H9 (cell line): ENCODE data around the gene CAPSL. TPM values are rescaled to one million over a fixed set of nuclear protein-coding genes. Genes with fewer than 3 reads are reported as not detected.

Experiments
- DNase-seq: peaks from one replicate; pipeline ENCODE4 v3.0.0-alpha.2; 2017
- H2AFZ ChIP-seq: one replicate; pipeline ENCODE4 v1.6.1; 2013; ENCODE audit warnings: mild to moderate bottlenecking, low read length, control low read depth, moderate library complexity
- H2AK5ac ChIP-seq: 2 replicates; pipeline ENCODE4 v1.6.1; 2013; ENCODE audit warnings: low read length, control low read depth, mixed read lengths; ENCODE audit not compliant: insufficient read length
- H2BK120ac ChIP-seq: one replicate; pipeline ENCODE4 v1.6.1; 2013; ENCODE audit warnings: low read depth, mild to moderate bottlenecking, low read length, control low read depth, inconsistent platforms; ENCODE audit not compliant: poor library complexity, severe bottlenecking
- H2BK12ac ChIP-seq: 2 replicates; pipeline ENCODE4 v1.6.1; 2013; ENCODE audit warnings: low read length, control low read depth, mixed read lengths, low read depth; ENCODE audit not compliant: insufficient read length
- H2BK15ac ChIP-seq: 2 replicates; pipeline ENCODE4 v1.6.1; 2013; ENCODE audit warnings: low read depth, low read length, control low read depth
- H2BK20ac ChIP-seq: one replicate; pipeline ENCODE4 v1.6.1; 2013; ENCODE audit warnings: low read depth, mild to moderate bottlenecking, low read length, control low read depth, inconsistent platforms; ENCODE audit not compliant: poor library complexity, severe bottlenecking
- H2BK5ac ChIP-seq: 2 replicates; pipeline ENCODE4 v1.6.1; 2013; ENCODE audit warnings: low read length, control low read depth, mixed read lengths; ENCODE audit not compliant: insufficient read length
- H3K14ac ChIP-seq: 2 replicates; pipeline ENCODE4 v1.6.1; 2013; ENCODE audit warnings: low read length, control low read depth; ENCODE audit not compliant: insufficient read depth
- H3K18ac ChIP-seq: 2 replicates; pipeline ENCODE4 v1.6.1; 2013; ENCODE audit warnings: low read depth, mild to moderate bottlenecking, mixed read lengths, low read length, control low read depth; ENCODE audit not compliant: insufficient read length
- H3K23ac ChIP-seq: 2 replicates; pipeline ENCODE4 v1.6.1; 2013; ENCODE audit warnings: low read length, control low read depth, mixed read lengths, low read depth; ENCODE audit not compliant: insufficient read length
- H3K23me2 ChIP-seq: 2 replicates; pipeline ENCODE4 v1.6.1; 2013; ENCODE audit warnings: low read depth, mild to moderate bottlenecking, mixed read lengths, low read length, control low read depth; ENCODE audit not compliant: insufficient read length, poor library complexity, severe bottlenecking
- H3K27ac ChIP-seq: 2 replicates; pipeline ENCODE4 v1.5.1; 2013; ENCODE audit warnings: low read length, control low read depth, mixed read lengths, low read depth; ENCODE audit not compliant: insufficient read length
- H3K27me3 ChIP-seq: 2 replicates; pipeline ENCODE4 v1.6.1; 2013; ENCODE audit warnings: low read length, control low read depth, inconsistent platforms; ENCODE audit not compliant: insufficient read depth
- H3K4ac ChIP-seq: 2 replicates; pipeline ENCODE4 v1.6.1; 2013; ENCODE audit warnings: low read depth, mild to moderate bottlenecking, control low read depth, inconsistent platforms, low read length, moderate library complexity
- H3K4me1 ChIP-seq: 2 replicates; pipeline ENCODE4 v1.6.1; 2013; ENCODE audit warnings: low read length, control low read depth, inconsistent platforms; ENCODE audit not compliant: insufficient read depth
- H3K4me2 ChIP-seq: 2 replicates; pipeline ENCODE4 v1.6.1; 2013; ENCODE audit warnings: low read length, control low read depth, mixed read lengths; ENCODE audit not compliant: insufficient read length, insufficient read depth
- H3K56ac ChIP-seq: 2 replicates; pipeline ENCODE4 v1.6.1; 2013; ENCODE audit warnings: low read depth, mild to moderate bottlenecking, mixed read lengths, low read length, control low read depth; ENCODE audit not compliant: insufficient read length
- H3K79me1 ChIP-seq: 2 replicates; pipeline ENCODE4 v1.6.1; 2013; ENCODE audit warnings: low read depth, mild to moderate bottlenecking, moderate library complexity, low read length, control low read depth, inconsistent platforms; ENCODE audit not compliant: insufficient read depth, poor library complexity, severe bottlenecking
- H3K79me2 ChIP-seq: 2 replicates; pipeline ENCODE4 v1.6.1; 2013; ENCODE audit warnings: low read length, control low read depth, inconsistent platforms; ENCODE audit not compliant: insufficient read depth
- H3K9ac ChIP-seq: 2 replicates; pipeline ENCODE4 v1.6.1; 2013; ENCODE audit warnings: low read length, control low read depth, mixed read lengths; ENCODE audit not compliant: insufficient read length; ENCODE audit errors: extremely low read depth
- H3K9me3 ChIP-seq: one replicate; pipeline ENCODE4 v1.6.1; 2013; ENCODE audit warnings: low read depth, low read length, inconsistent platforms; ENCODE audit not compliant: control insufficient read depth
- H3T11ph ChIP-seq: one replicate; pipeline ENCODE4 v1.6.1; 2013; ENCODE audit warnings: mild to moderate bottlenecking, low read length, control low read depth, inconsistent platforms
- H4K20me1 ChIP-seq: one replicate; pipeline ENCODE4 v1.6.1; 2013; ENCODE audit not compliant: control insufficient read depth, insufficient read length, insufficient read depth
- H4K5ac ChIP-seq: 2 replicates; pipeline ENCODE4 v1.6.1; 2013; ENCODE audit warnings: low read depth, mild to moderate bottlenecking, mixed read lengths, low read length, control low read depth; ENCODE audit not compliant: insufficient read length
- H4K8ac ChIP-seq: replicated peaks from 2 replicates; pipeline ENCODE4 v1.6.1; 2013; ENCODE audit warnings: low read length, control low read depth, mixed read lengths, low read depth; ENCODE audit not compliant: insufficient read length
- H4K91ac ChIP-seq: 2 replicates; pipeline ENCODE4 v1.6.1; 2013; ENCODE audit warnings: low read depth, mild to moderate bottlenecking, moderate library complexity, mixed read lengths, low read length, control low read depth; ENCODE audit not compliant: insufficient read length
- H3K27ac Mint-ChIP-seq, 3 experiments: 2 replicates in 2 of 3; 3 replicates in 1 of 3; pipeline ENCODE4 v1.8.0; 2020 to 2021; ENCODE audit warnings: mixed read lengths in 3 of 3, mild to moderate bottlenecking in 1 of 3, moderate library complexity in 1 of 3
- H3K27me3 Mint-ChIP-seq: 2 replicates; pipeline ENCODE4 v1.8.0; 2021; ENCODE audit warnings: low read depth, mild to moderate bottlenecking, moderate library complexity, mixed read lengths
- H3K36me3 Mint-ChIP-seq, 3 experiments: 2 replicates in 2 of 3; 3 replicates in 1 of 3; pipeline ENCODE4 v1.8.0; 2020 to 2021; ENCODE audit warnings: low read depth in 3 of 3, mixed read lengths in 3 of 3; ENCODE audit not compliant: insufficient read depth in 1 of 3
- H3K4me1 Mint-ChIP-seq, 2 experiments: 2 replicates each; pipeline ENCODE4 v1.8.0; 2020; ENCODE audit warnings: mixed read lengths in 2 of 2
- H3K4me3 Mint-ChIP-seq, 2 experiments: 2 replicates in 1 of 2; 3 replicates in 1 of 2; pipeline ENCODE4 v1.8.0; 2020 to 2021; ENCODE audit warnings: mild to moderate bottlenecking in 2 of 2, mixed read lengths in 2 of 2, moderate library complexity in 1 of 2
- H3K9me3 Mint-ChIP-seq, 2 experiments: 2 replicates in 1 of 2; 3 replicates in 1 of 2; pipeline ENCODE4 v1.8.0; 2020; ENCODE audit warnings: mild to moderate bottlenecking in 2 of 2, mixed read lengths in 2 of 2, moderate library complexity in 1 of 2
- CTCF ChIP-seq: fragments of 200-600 bp; sonication (generic); conservative IDR thresholded peaks from 3 replicates; pipeline ENCODE4 v1.8.0; 2021; ENCODE audit warnings: antibody characterized with exemption, mild to moderate bottlenecking
- WGBS: extraction: QIAGEN DNeasy Blood & Tissue Kit; methylation state at CpG from one replicate; pipeline ENCODE4 v1.1.7; 2013; ENCODE audit warnings: missing lambda C conversion rate, low lambda C conversion rate, mixed read lengths; ENCODE audit not compliant: insufficient read length; ENCODE audit errors: extremely low coverage; 5-methylcytosine and 5-hydroxymethylcytosine counted together
- total RNA-seq: library from RNA; stranded (reverse); gene quantifications from 2 replicates; pipeline ENCODE4 v1.2.1, GENCODE V29; 2021

CAPSL gene
- total RNA-seq, 1 experiment from 2014 or later = not detected

- no peaks in the 10 kb centered on the region for H3K4me1 ChIP-seq
- no peak overlapping the region for H2AFZ ChIP-seq
- Mint-ChIP-seq H3K9me3 (peaks cover 8 to 9% of the 10 kb centered on the region in 2 experiments; a peak in 4 of 5 replicates), H3K27me3 (no peaks in the 10 kb centered on the region; the same call in 1 of the 2 replicates), H3K4me1 (0 out of 4 replicates have a peak, but pooled peaks cover 0 to 3% of the 10 kb centered on the region in 2 experiments), H3K27ac (no peak overlapping the region; a peak in 1 of 7 replicates), H3K4me3 (no peak overlapping the region), H3K36me3 (no peaks in the 10 kb centered on the region)
- H3T11ph ChIP-seq = no peak overlapping the region
- no peak overlapping the region for H2BK120ac ChIP-seq
- H3K27me3 ChIP-seq = no peaks in the 10 kb centered on the region
- no peaks in the 10 kb centered on the region for H3K23me2 ChIP-seq
- no peaks in the 10 kb centered on the region for H3K79me2 ChIP-seq
- no peak for TF ChIP-seq CTCF
- DNase-seq = no peak
- H2BK5ac ChIP-seq = no peak overlapping the region
- no peaks in the 10 kb centered on the region for H3K9me3 ChIP-seq
- H3K27ac ChIP-seq = no peak overlapping the region
- no peak overlapping the region for H4K8ac ChIP-seq
- H3K9ac ChIP-seq = no peak overlapping the region
- H3K18ac ChIP-seq = no peak overlapping the region
- no peak overlapping the region for H3K4me2 ChIP-seq
- no peak overlapping the region for H3K23ac ChIP-seq
- no peak overlapping the region for H2AK5ac ChIP-seq
- H4K20me1 ChIP-seq = no peaks in the 10 kb centered on the region
- no peak overlapping the region for H4K5ac ChIP-seq
- H3K56ac ChIP-seq = no peak overlapping the region
- no peak overlapping the region for H2BK12ac ChIP-seq
- no peak overlapping the region for H4K91ac ChIP-seq
- no peaks in the 10 kb centered on the region for H3K79me1 ChIP-seq
- H2BK20ac ChIP-seq = no peak overlapping the region
- no peak overlapping the region for H2BK15ac ChIP-seq
- no CpG with 5 or more reads among the region's 2 CpGs for whole genome bisulfite sequencing
- no peak overlapping the region for H3K4ac ChIP-seq
- no peak overlapping the region for H3K14ac ChIP-seq
These were observed 36.3 kb downstream of the CAPSL start for GRCh38 chr5:35902046-35902672.
